HL-60/S4 (cell line): ENCODE data around the gene MYO5B.
"Not testable (repeated sequence)": the region's sequence is repeated elsewhere in the genome, so short reads cannot be mapped to it uniquely, and the experiment has no call there.

ENCODE experiments used
- in situ Hi-C: fragments of 300-500 bp; cut with MboI; formaldehyde crosslinking; loops from 2 replicates; pipeline ENCODE4 v1.14.3; 2022; ENCODE audit warnings: low sequenced_read_pairs

MYO5B gene

GRCh38 chr18:49814147-49814499 is 380.8 kb downstream of the MYO5B start:
- in situ Hi-C loops = no loop called here

- in situ Hi-C loops = no loop called here
These were observed 381.4 kb downstream of the MYO5B start, which contains the start of gene ACAA2 for GRCh38 chr18:49813319-49814146. ACAA2 (minus strand) TSS chr18:49813533; CDS start chr18:49813484, 49 bp downstream.

- in situ Hi-C loops = no loop called here
These were observed 382.0 kb downstream of the MYO5B start for GRCh38 chr18:49813069-49813318.

GRCh38 chr18:49812286-49813068 is 382.5 kb downstream of the MYO5B start:
- in situ Hi-C loops = no loop called here

GRCh38 chr18:49811151-49811938 is 383.6 kb downstream of the MYO5B start:
- in situ Hi-C loops = no loop called here

- in situ Hi-C loops = not testable (repeated sequence)
These were observed 386.3 kb downstream of the MYO5B start for GRCh38 chr18:49808553-49809191.

GRCh38 chr18:49804096-49804495 is 390.9 kb downstream of the MYO5B start:
- in situ Hi-C loops = no loop called here

GRCh38 chr18:49802623-49803022 is 392.3 kb downstream of the MYO5B start:
- in situ Hi-C loops = no loop called here

GRCh38 chr18:49800491-49800890 is 394.5 kb downstream of the MYO5B start:
- in situ Hi-C loops = not testable (repeated sequence)

GRCh38 chr18:49799806-49800205 is 395.1 kb downstream of the MYO5B start:
- in situ Hi-C loops = not testable (repeated sequence)

- in situ Hi-C loops = no loop called here
These were observed 396.9 kb downstream of the MYO5B start for GRCh38 chr18:49798001-49798400.

- in situ Hi-C loops = no loop called here
These were observed 399.1 kb downstream of the MYO5B start for GRCh38 chr18:49795612-49796552.

- in situ Hi-C loops = no loop called here
These were observed 400.2 kb downstream of the MYO5B start for GRCh38 chr18:49794743-49795142.

GRCh38 chr18:49789560-49790134 is 405.3 kb downstream of the MYO5B start:
- in situ Hi-C loops = not testable (repeated sequence)

GRCh38 chr18:49788327-49788898 is 406.5 kb downstream of the MYO5B start:
- in situ Hi-C loops = no loop called here

- in situ Hi-C loops = no loop called here
These were observed 408.8 kb downstream of the MYO5B start for GRCh38 chr18:49786019-49786720.

- in situ Hi-C loops = no loop called here
These were observed 410.3 kb downstream of the MYO5B start for GRCh38 chr18:49784427-49785185.

- in situ Hi-C loops = not testable (repeated sequence)
These were observed 411.3 kb downstream of the MYO5B start for GRCh38 chr18:49783631-49784030.
